ENCODE data around the gene PRTN3.

- TF ChIP-seq BACH2 (CRISPR knock-in tag; IDR thresholded peaks at IDR 0.05; ENCODE audit: borderline replicate concordance) (no peak), TSHZ2 (CRISPR knock-in tag; IDR thresholded peaks at IDR 0.05) (no peak), PATZ1 (CRISPR knock-in tag; IDR thresholded peaks at IDR 0.05; ENCODE audit: borderline replicate concordance) (no peak), ESRRG (CRISPR knock-in tag; IDR thresholded peaks at IDR 0.05) (no peak), ARNTL (CRISPR knock-in tag; IDR thresholded peaks at IDR 0.05; ENCODE audit: borderline replicate concordance, low read depth) (no peak), ZFP3 (CRISPR knock-in tag; IDR thresholded peaks at IDR 0.05) (no peak), CREB5 (CRISPR knock-in tag; IDR thresholded peaks at IDR 0.05; ENCODE audit: low read depth) (no peak), TOX (CRISPR knock-in tag; IDR thresholded peaks at IDR 0.05; ENCODE audit: borderline replicate concordance) (no peak), RARB (CRISPR knock-in tag; IDR thresholded peaks at IDR 0.05) (no peak), PPARA (CRISPR knock-in tag; IDR thresholded peaks at IDR 0.05; ENCODE audit: borderline replicate concordance) (no peak)
These were observed 11.6 kb downstream of the PRTN3 start, which contains the start of gene ELANE for GRCh38 chr19:852136-853013.
